ENCODE results near the gene TNS3. TPM values are rescaled to one million over a fixed set of nuclear protein-coding genes. Genes with fewer than 3 reads are reported as not detected.
A peak's percentile ranks its signal among the peaks of the same experiment; 100 is the strongest.
"Not testable (repeated sequence)": the region's sequence is repeated elsewhere in the genome, so short reads cannot be mapped to it uniquely, and the experiment has no call there.

TNS3 gene
- total RNA-seq: 4.6 TPM

GRCh38 chr7:47581804-47582763, at the start of gene TNS3:
Gene TNS3, minus strand, starts transcription at chr7:47582111. Its CDS starts 142,475 bp downstream, at chr7:47439636.
- peak; percentile 14 for ATAC-seq

GRCh38 chr7:47631711-47632110, 49.8 kb upstream of the TNS3 start:
- no peak for ATAC-seq

GRCh38 chr7:47627580-47628283, 45.8 kb upstream of the TNS3 start:
- no peak for ATAC-seq

GRCh38 chr7:47625861-47626715, 44.2 kb upstream of the TNS3 start:
- no peak for ATAC-seq

- ATAC-seq: no peak
Observed at GRCh38 chr7:47624689-47625088, 42.8 kb upstream of the TNS3 start.

- no peak for ATAC-seq
Observed at GRCh38 chr7:47622946-47623640, 41.2 kb upstream of the TNS3 start.

GRCh38 chr7:47622586-47622945, 40.7 kb upstream of the TNS3 start:
- no peak for ATAC-seq

- no peak for ATAC-seq
Observed at GRCh38 chr7:47621979-47622561, 40.2 kb upstream of the TNS3 start.

GRCh38 chr7:47621347-47621746, 39.4 kb upstream of the TNS3 start:
- ATAC-seq: no peak

GRCh38 chr7:47619806-47620205, 37.9 kb upstream of the TNS3 start:
- ATAC-seq: no peak

- ATAC-seq: no peak
Observed at GRCh38 chr7:47617131-47617530, 35.2 kb upstream of the TNS3 start.

GRCh38 chr7:47614450-47614849, 32.5 kb upstream of the TNS3 start:
- ATAC-seq: no peak

GRCh38 chr7:47611045-47611511, 29.2 kb upstream of the TNS3 start:
- no peak for ATAC-seq

- no peak for ATAC-seq
Observed at GRCh38 chr7:47610506-47611044, 28.7 kb upstream of the TNS3 start.

GRCh38 chr7:47609803-47610452, 28.0 kb upstream of the TNS3 start:
- ATAC-seq: no peak

GRCh38 chr7:47606593-47607046, 24.7 kb upstream of the TNS3 start:
- not testable (repeated sequence) for ATAC-seq

- ATAC-seq: no peak
Observed at GRCh38 chr7:47605816-47606575, 24.1 kb upstream of the TNS3 start.

GRCh38 chr7:47604496-47604890, 22.6 kb upstream of the TNS3 start:
- no peak for ATAC-seq

- ATAC-seq: not testable (repeated sequence)
Observed at GRCh38 chr7:47603514-47604255, 21.8 kb upstream of the TNS3 start.

Data from esophagus mucosa (tissue), 1 donor.